GM18505 (cell line): ENCODE measurements around the gene UBE2E2.

Experiments
- ATAC-seq: cut with Tn5 transposase; IDR thresholded peaks from one replicate; pipeline ENCODE4 v1.9.1; 2021; ENCODE audit not compliant: unreplicated experiment
- POLR2A ChIP-seq: IDR thresholded peaks from 4 replicates; pipeline ENCODE4 v1.6.1; 2011; ENCODE audit warnings: borderline replicate concordance; ENCODE audit not compliant: insufficient read depth, insufficient read length; ENCODE audit errors: extremely low read depth

UBE2E2 gene

DNA sequence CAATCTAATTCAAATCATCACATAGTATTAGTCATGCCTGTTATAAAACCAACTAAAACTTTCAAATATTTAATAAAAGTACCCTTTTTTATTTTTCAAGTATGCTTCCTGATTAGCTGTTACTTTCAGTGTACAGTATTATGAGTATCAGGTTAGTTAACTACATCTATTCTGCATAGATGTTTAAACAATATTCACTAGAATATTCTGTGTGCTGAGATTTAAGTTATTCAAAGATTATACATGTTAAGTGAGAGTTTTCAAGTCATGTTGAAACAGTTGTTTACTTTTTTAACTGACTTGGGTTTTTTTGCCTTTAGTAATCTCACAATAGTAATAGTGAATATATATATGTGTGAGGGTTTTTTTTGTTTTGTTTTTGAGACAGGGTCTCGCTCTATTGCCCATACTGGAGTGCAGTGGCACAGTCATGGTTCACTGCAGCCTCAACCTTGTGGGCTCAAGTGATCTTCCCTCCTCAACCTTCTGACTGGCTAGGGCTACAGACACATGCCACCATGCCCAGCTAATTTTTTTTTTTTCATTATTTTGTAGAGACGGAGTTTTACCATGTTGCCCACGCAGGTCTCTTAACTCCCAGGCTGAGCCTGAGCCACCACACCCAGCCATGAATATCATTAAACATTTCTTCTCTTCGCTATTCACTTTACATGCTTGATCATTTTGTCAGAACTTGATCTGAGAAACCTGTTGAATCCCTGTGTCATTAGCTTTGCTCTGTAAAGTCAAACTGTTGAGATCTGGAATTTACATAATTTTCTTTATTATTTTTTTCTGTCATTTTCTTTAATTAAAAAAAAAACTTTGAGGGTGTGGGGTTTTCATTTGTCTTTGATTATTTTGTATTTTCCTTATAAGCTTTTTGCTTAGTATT lies 316.4 kb downstream of the UBE2E2 start:
- TF ChIP-seq POLR2A, result no peak
- ATAC-seq, result peak; percentile 89

DNA sequence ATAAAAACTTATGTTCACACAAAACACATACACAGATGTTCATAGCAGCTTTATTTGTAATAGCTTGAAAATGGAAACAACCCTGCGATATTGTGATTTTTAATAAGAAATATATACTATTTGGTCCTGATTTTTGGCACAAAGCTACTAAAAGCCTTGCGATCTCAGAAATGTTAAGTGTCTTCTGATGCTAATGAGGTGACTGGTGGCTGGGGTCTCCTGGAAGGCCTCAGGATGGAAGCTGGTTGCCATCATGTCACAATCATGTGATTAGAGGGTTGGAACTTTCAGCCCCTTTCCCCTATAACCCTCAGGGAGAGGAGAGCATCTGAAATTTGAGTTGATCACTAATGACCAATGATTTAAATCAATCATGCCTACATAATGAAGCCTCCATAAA lies 324.2 kb downstream of the UBE2E2 start:
- ATAC-seq, result no peak
- TF ChIP-seq POLR2A, result no peak

DNA sequence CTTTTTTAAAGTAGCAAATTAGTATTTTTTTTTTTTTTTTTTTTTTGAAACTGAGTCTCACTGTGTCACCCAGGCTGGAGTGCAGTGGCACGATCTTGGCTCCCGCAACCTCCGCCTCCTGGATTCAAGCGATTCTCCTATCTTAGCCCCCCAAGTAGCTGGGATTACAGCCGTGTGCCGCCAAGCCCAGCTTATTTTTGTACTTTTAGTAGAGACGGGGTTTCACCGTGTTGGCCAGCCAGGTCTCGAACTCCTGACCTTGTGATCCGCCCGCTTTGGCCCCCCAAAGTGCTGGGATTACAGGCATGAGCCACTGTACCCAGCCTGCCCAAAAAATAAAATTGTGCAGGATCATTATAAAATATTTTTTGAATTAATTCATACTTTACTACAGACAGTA lies 330.5 kb downstream of the UBE2E2 start:
- no peak for TF ChIP-seq POLR2A
- no peak for ATAC-seq

DNA sequence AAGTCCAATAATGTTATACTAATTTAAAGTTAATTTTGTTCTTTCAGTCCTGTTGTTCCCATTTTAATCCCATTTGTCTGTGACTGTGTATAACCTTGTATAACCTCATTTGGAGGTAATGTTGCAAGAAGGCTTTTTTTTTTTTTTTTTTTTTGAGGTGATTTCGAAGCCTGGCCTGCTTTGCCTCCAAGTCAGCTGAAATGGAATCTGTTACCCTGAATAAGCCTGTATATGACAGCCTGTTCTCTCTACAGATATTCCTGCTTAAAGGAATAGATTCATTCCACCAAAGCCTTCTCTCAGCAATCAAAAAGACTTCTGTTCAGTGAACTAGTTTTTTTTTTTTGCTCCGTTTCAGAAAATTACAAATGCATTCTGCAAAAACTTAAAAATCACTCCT lies 330.9 kb downstream of the UBE2E2 start:
- no peak for ATAC-seq
- no peak for TF ChIP-seq POLR2A

GRCh38 chr3:23537101-23537551 lies 334.0 kb downstream of the UBE2E2 start:
- TF ChIP-seq POLR2A, result no peak
- no peak for ATAC-seq

DNA sequence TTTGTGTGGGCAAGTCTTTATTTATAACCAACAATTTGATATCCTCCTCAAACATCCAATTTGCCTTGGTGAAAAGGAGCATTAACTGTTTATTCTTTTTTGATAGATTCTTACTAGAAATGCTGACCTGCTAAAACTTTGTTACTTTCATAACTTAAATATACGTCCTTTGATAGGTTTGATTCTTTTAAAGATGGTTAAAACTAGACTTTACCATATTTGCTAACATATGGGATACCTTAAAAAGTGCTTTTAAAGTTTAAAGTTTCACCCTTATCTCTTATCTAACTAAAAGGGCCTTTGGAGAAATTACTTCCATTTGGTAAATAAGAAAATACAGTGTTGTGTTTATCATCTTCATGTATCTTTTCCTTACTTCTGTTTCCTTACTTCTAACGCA lies 336.1 kb downstream of the UBE2E2 start:
- no peak for ATAC-seq
- TF ChIP-seq POLR2A, result no peak

DNA sequence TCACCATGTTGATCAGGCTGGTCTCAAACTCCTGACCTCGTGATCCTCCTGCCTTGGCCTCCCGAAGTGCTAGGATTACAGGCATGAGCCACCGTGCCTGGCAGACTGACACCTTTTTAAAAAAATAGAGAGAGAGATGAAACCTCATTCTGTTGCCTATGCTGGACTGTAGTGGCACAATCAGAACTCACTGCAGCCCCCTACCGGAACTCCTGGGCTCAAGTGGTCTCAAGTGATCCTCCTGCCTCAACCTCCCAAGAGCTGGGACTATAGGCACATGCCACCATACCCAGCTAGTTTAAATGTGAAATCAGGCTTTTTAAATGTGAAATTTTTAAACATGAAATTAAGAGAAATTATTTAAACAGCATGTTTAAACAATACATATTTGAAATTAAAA lies 337.5 kb downstream of the UBE2E2 start:
- TF ChIP-seq POLR2A, result no peak
- ATAC-seq, result no peak

DNA sequence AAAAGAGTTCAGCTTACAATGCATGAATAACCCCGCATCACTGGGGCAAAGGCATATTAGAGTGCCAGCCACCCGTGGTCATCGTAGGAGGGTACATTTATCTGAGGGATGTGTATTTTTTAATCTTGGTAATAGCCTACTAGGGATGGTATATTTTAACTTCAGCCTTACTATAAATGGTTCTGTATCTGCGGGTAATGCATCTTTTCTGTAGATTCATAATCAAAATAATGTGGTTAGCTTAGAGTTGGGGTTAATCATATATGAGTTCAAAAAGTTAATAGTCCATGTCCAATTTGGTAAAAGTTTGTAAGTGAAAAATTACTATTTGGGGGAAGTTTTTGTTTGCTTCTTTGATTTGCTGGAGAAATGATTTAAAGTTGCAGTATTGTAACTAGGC lies 339.0 kb downstream of the UBE2E2 start:
- no peak for ATAC-seq
- TF ChIP-seq POLR2A, result no peak

GRCh38 chr3:23546181-23546580 lies 343.1 kb downstream of the UBE2E2 start:
- no peak for TF ChIP-seq POLR2A
- ATAC-seq, result no peak

DNA sequence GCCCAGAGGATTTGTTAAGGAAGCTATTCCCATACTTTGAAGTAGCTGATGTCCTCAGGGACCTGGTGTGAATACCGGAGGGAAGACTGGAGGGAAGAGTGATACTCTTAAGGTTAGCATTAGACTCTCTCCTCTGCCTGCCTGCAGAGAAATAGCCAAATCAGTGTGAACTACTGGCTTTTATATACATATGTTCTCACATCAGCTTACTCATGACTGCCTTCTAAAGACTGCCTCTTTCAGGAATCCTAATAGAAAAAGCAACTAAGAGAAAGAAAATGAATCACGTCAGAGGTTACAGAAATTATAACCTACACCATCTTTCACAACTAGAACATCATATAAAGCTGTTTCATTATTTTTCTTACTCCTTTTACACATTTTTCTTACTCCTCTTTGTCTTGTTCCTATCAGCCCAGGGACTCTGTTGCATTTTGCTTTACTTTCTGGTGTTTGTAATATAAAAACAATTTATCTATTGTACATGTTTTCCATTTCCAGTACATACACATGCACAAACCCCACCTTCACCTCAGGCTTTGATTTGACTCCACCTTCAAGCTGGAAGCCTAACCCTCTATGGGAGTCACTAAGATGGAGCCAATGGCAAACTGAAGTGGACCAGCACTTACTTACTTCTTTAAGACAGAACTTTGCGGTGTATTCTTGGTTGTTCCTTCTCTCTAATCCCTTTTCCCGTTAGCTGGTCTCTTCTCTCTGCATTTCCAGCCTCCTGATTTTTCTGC lies 345.0 kb downstream of the UBE2E2 start:
- no peak for TF ChIP-seq POLR2A
- ATAC-seq, result no peak

DNA sequence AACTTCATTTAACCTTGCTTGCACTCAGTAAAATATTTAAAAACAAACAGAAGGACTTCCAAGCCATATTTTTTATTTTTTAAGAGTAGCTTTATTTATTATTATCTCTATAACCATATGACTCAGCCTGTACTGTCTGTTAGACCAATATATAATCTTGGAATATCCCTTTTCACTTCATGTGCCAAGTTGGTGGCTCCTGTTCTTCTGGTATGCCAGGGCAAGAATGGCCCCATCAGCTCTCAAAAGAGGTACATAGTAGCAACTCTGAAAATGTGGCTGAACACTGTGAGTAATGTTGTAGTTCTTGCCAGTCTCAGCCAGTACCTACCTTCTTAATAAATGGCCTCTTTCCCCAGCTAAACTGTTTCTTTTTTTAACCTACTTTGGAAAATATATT lies 345.6 kb downstream of the UBE2E2 start:
- TF ChIP-seq POLR2A, result no peak
- no peak for ATAC-seq

- ATAC-seq, result no peak
- no peak for TF ChIP-seq POLR2A
Observed at GRCh38 chr3:23549148-23549910, 346.2 kb downstream of the UBE2E2 start.

DNA sequence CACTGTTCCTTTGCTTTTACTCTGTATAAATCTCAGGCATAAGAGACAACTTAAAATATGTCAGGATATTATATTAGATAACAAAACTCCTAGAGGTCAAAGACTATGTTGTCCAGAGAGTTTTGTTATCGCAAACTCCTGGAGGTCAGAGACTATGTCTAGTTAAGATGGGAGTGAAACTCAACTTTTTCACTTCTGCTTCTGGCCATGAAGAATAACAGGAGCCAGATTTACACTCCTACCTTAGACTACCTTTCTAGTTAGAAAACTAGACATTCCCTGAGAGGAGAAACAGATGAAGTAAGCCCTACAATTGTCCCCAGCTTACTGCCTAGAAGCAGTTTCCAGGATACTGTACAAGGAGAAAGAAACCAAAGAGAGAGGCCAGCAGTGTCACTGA lies 347.3 kb downstream of the UBE2E2 start:
- peak; percentile 85 for ATAC-seq
- TF ChIP-seq POLR2A, result no peak
